H9 (cell line): ENCODE measurements around the gene PCGF2. TPM values are rescaled to one million over a fixed set of nuclear protein-coding genes. Genes with fewer than 3 reads are reported as not detected.

Experiments used
- DNase-seq: peaks from one replicate; pipeline ENCODE4 v3.0.0-alpha.2; 2017
- H2AFZ ChIP-seq: one replicate; pipeline ENCODE4 v1.6.1; 2013; ENCODE audit warnings: mild to moderate bottlenecking, low read length, control low read depth, moderate library complexity
- H2AK5ac ChIP-seq: 2 replicates; pipeline ENCODE4 v1.6.1; 2013; ENCODE audit warnings: low read length, control low read depth, mixed read lengths; ENCODE audit not compliant: insufficient read length
- H2BK120ac ChIP-seq: one replicate; pipeline ENCODE4 v1.6.1; 2013; ENCODE audit warnings: low read depth, mild to moderate bottlenecking, low read length, control low read depth, inconsistent platforms; ENCODE audit not compliant: poor library complexity, severe bottlenecking
- H2BK12ac ChIP-seq: 2 replicates; pipeline ENCODE4 v1.6.1; 2013; ENCODE audit warnings: low read length, control low read depth, mixed read lengths, low read depth; ENCODE audit not compliant: insufficient read length
- H2BK15ac ChIP-seq: 2 replicates; pipeline ENCODE4 v1.6.1; 2013; ENCODE audit warnings: low read depth, low read length, control low read depth
- H2BK20ac ChIP-seq: one replicate; pipeline ENCODE4 v1.6.1; 2013; ENCODE audit warnings: low read depth, mild to moderate bottlenecking, low read length, control low read depth, inconsistent platforms; ENCODE audit not compliant: poor library complexity, severe bottlenecking
- H2BK5ac ChIP-seq: 2 replicates; pipeline ENCODE4 v1.6.1; 2013; ENCODE audit warnings: low read length, control low read depth, mixed read lengths; ENCODE audit not compliant: insufficient read length
- H3K14ac ChIP-seq: 2 replicates; pipeline ENCODE4 v1.6.1; 2013; ENCODE audit warnings: low read length, control low read depth; ENCODE audit not compliant: insufficient read depth
- H3K18ac ChIP-seq: 2 replicates; pipeline ENCODE4 v1.6.1; 2013; ENCODE audit warnings: low read depth, mild to moderate bottlenecking, mixed read lengths, low read length, control low read depth; ENCODE audit not compliant: insufficient read length
- H3K23ac ChIP-seq: 2 replicates; pipeline ENCODE4 v1.6.1; 2013; ENCODE audit warnings: low read length, control low read depth, mixed read lengths, low read depth; ENCODE audit not compliant: insufficient read length
- H3K23me2 ChIP-seq: 2 replicates; pipeline ENCODE4 v1.6.1; 2013; ENCODE audit warnings: low read depth, mild to moderate bottlenecking, mixed read lengths, low read length, control low read depth; ENCODE audit not compliant: insufficient read length, poor library complexity, severe bottlenecking
- H3K27ac ChIP-seq: 2 replicates; pipeline ENCODE4 v1.5.1; 2013; ENCODE audit warnings: low read length, control low read depth, mixed read lengths, low read depth; ENCODE audit not compliant: insufficient read length
- H3K27me3 ChIP-seq: 2 replicates; pipeline ENCODE4 v1.6.1; 2013; ENCODE audit warnings: low read length, control low read depth, inconsistent platforms; ENCODE audit not compliant: insufficient read depth
- H3K4ac ChIP-seq: 2 replicates; pipeline ENCODE4 v1.6.1; 2013; ENCODE audit warnings: low read depth, mild to moderate bottlenecking, control low read depth, inconsistent platforms, low read length, moderate library complexity
- H3K4me1 ChIP-seq: 2 replicates; pipeline ENCODE4 v1.6.1; 2013; ENCODE audit warnings: low read length, control low read depth, inconsistent platforms; ENCODE audit not compliant: insufficient read depth
- H3K4me2 ChIP-seq: 2 replicates; pipeline ENCODE4 v1.6.1; 2013; ENCODE audit warnings: low read length, control low read depth, mixed read lengths; ENCODE audit not compliant: insufficient read length, insufficient read depth
- H3K56ac ChIP-seq: 2 replicates; pipeline ENCODE4 v1.6.1; 2013; ENCODE audit warnings: low read depth, mild to moderate bottlenecking, mixed read lengths, low read length, control low read depth; ENCODE audit not compliant: insufficient read length
- H3K79me1 ChIP-seq: 2 replicates; pipeline ENCODE4 v1.6.1; 2013; ENCODE audit warnings: low read depth, mild to moderate bottlenecking, moderate library complexity, low read length, control low read depth, inconsistent platforms; ENCODE audit not compliant: insufficient read depth, poor library complexity, severe bottlenecking
- H3K79me2 ChIP-seq: 2 replicates; pipeline ENCODE4 v1.6.1; 2013; ENCODE audit warnings: low read length, control low read depth, inconsistent platforms; ENCODE audit not compliant: insufficient read depth
- H3K9ac ChIP-seq: 2 replicates; pipeline ENCODE4 v1.6.1; 2013; ENCODE audit warnings: low read length, control low read depth, mixed read lengths; ENCODE audit not compliant: insufficient read length; ENCODE audit errors: extremely low read depth
- H3K9me3 ChIP-seq: one replicate; pipeline ENCODE4 v1.6.1; 2013; ENCODE audit warnings: low read depth, low read length, inconsistent platforms; ENCODE audit not compliant: control insufficient read depth
- H3T11ph ChIP-seq: one replicate; pipeline ENCODE4 v1.6.1; 2013; ENCODE audit warnings: mild to moderate bottlenecking, low read length, control low read depth, inconsistent platforms
- H4K20me1 ChIP-seq: one replicate; pipeline ENCODE4 v1.6.1; 2013; ENCODE audit not compliant: control insufficient read depth, insufficient read length, insufficient read depth
- H4K5ac ChIP-seq: 2 replicates; pipeline ENCODE4 v1.6.1; 2013; ENCODE audit warnings: low read depth, mild to moderate bottlenecking, mixed read lengths, low read length, control low read depth; ENCODE audit not compliant: insufficient read length
- H4K8ac ChIP-seq: replicated peaks from 2 replicates; pipeline ENCODE4 v1.6.1; 2013; ENCODE audit warnings: low read length, control low read depth, mixed read lengths, low read depth; ENCODE audit not compliant: insufficient read length
- H4K91ac ChIP-seq: 2 replicates; pipeline ENCODE4 v1.6.1; 2013; ENCODE audit warnings: low read depth, mild to moderate bottlenecking, moderate library complexity, mixed read lengths, low read length, control low read depth; ENCODE audit not compliant: insufficient read length
- H3K27ac Mint-ChIP-seq, 3 experiments: 2 replicates in 2 of 3; 3 replicates in 1 of 3; pipeline ENCODE4 v1.8.0; 2020 to 2021; ENCODE audit warnings: mixed read lengths in 3 of 3, mild to moderate bottlenecking in 1 of 3, moderate library complexity in 1 of 3
- H3K27me3 Mint-ChIP-seq: 2 replicates; pipeline ENCODE4 v1.8.0; 2021; ENCODE audit warnings: low read depth, mild to moderate bottlenecking, moderate library complexity, mixed read lengths
- H3K36me3 Mint-ChIP-seq, 3 experiments: 2 replicates in 2 of 3; 3 replicates in 1 of 3; pipeline ENCODE4 v1.8.0; 2020 to 2021; ENCODE audit warnings: low read depth in 3 of 3, mixed read lengths in 3 of 3; ENCODE audit not compliant: insufficient read depth in 1 of 3
- H3K4me1 Mint-ChIP-seq, 2 experiments: 2 replicates each; pipeline ENCODE4 v1.8.0; 2020; ENCODE audit warnings: mixed read lengths in 2 of 2
- H3K4me3 Mint-ChIP-seq, 2 experiments: 2 replicates in 1 of 2; 3 replicates in 1 of 2; pipeline ENCODE4 v1.8.0; 2020 to 2021; ENCODE audit warnings: mild to moderate bottlenecking in 2 of 2, mixed read lengths in 2 of 2, moderate library complexity in 1 of 2
- H3K9me3 Mint-ChIP-seq, 2 experiments: 2 replicates in 1 of 2; 3 replicates in 1 of 2; pipeline ENCODE4 v1.8.0; 2020; ENCODE audit warnings: mild to moderate bottlenecking in 2 of 2, mixed read lengths in 2 of 2, moderate library complexity in 1 of 2
- CTCF ChIP-seq: fragments of 200-600 bp; sonication (generic); conservative IDR thresholded peaks from 3 replicates; pipeline ENCODE4 v1.8.0; 2021; ENCODE audit warnings: antibody characterized with exemption, mild to moderate bottlenecking
- WGBS: extraction: QIAGEN DNeasy Blood & Tissue Kit; methylation state at CpG from one replicate; pipeline ENCODE4 v1.1.7; 2013; ENCODE audit warnings: missing lambda C conversion rate, low lambda C conversion rate, mixed read lengths; ENCODE audit not compliant: insufficient read length; ENCODE audit errors: extremely low coverage; 5-methylcytosine and 5-hydroxymethylcytosine counted together
- total RNA-seq: library from RNA; stranded (reverse); gene quantifications from 2 replicates; pipeline ENCODE4 v1.2.1, GENCODE V29; 2021

PCGF2 gene
- total RNA-seq, 1 experiment from 2014 or later: 106 TPM

- H3K4ac ChIP-seq: no peak overlapping the region
- H2AFZ ChIP-seq: no peak overlapping the region
- no peak overlapping the region for H2BK15ac ChIP-seq
- peak overlapping the region in 1 of 2 experiments; percentile 49; a peak in 3 of 5 replicates for H3K4me3 Mint-ChIP-seq
- H4K5ac ChIP-seq: no peak overlapping the region
- no peak overlapping the region for H3K4me2 ChIP-seq
- no peak overlapping the region for H3K23ac ChIP-seq
- H2BK120ac ChIP-seq: no peak overlapping the region
- H3K79me1 ChIP-seq: no peaks in the 10 kb centered on the region
- H3K9me3 Mint-ChIP-seq: no peaks in the 10 kb centered on the region
- H2BK12ac ChIP-seq: no peak overlapping the region
- H3K27ac ChIP-seq: no peak overlapping the region
- H4K20me1 ChIP-seq: no peaks in the 10 kb centered on the region
- H4K91ac ChIP-seq: no peak overlapping the region
- H3K27me3 ChIP-seq: no peaks in the 10 kb centered on the region
- H3K9ac ChIP-seq: no peak overlapping the region
- H3K4me1 Mint-ChIP-seq: no peaks in the 10 kb centered on the region
- peak; percentile 86 for DNase-seq
- peaks cover 23 to 83% (median 62%) of the 10 kb centered on the region in 3 experiments for H3K36me3 Mint-ChIP-seq
- no peaks in the 10 kb centered on the region for H3K4me1 ChIP-seq
- no peak overlapping the region for H4K8ac ChIP-seq
- H3K79me2 ChIP-seq: no peaks in the 10 kb centered on the region
- H2AK5ac ChIP-seq: no peak overlapping the region
- H3K23me2 ChIP-seq: no peaks in the 10 kb centered on the region
- H3K9me3 ChIP-seq: no peaks in the 10 kb centered on the region
- no peak overlapping the region for H3K18ac ChIP-seq
- H3K56ac ChIP-seq: no peak overlapping the region
- WGBS: no CpG with 5 or more reads among the region's 4 CpGs
- H2BK5ac ChIP-seq: no peak overlapping the region
- H3K14ac ChIP-seq: no peak overlapping the region
- H3T11ph ChIP-seq: no peak overlapping the region
- H2BK20ac ChIP-seq: no peak overlapping the region
- H3K27me3 Mint-ChIP-seq: no peaks in the 10 kb centered on the region; the same call in 1 of the 2 replicates
- TF ChIP-seq CTCF: peak; percentile 78
- H3K27ac Mint-ChIP-seq: 0 out of 7 replicates have a peak overlapping the region, but pooled peaks of 1 of the 3 experiments have one; percentile 26
These were observed 13.5 kb upstream of the PCGF2 start for GRCh38 chr17:38761612-38762011.
